Hindlimb muscle (tissue), 1 donor: ENCODE results near the gene GLB1L2. TPM values are rescaled to one million over a fixed set of nuclear protein-coding genes. Genes with fewer than 3 reads are reported as not detected.

ENCODE experiments used
- DNase-seq: peaks from one replicate; pipeline ENCODE4 v3.0.0-alpha.2; 2013
- polyA plus RNA-seq: library from polyadenylated mRNA; unstranded; fragments of 120-200 nt; gene quantifications from one replicate; pipeline ENCODE4 v1.2.1, GENCODE V29; 2013; ENCODE audit not compliant: insufficient read length

The GLB1L2 gene
- polyA plus RNA-seq, 1 donor, result 0.28 TPM

- DNase-seq, result no peak
Observed at GRCh38 chr11:134386945-134387344, 55.2 kb downstream of the GLB1L2 start.

GRCh38 chr11:134387501-134387900, 55.7 kb downstream of the GLB1L2 start:
- no peak for DNase-seq

- no peak for DNase-seq
Observed at GRCh38 chr11:134388590-134388989, 56.8 kb downstream of the GLB1L2 start.

GRCh38 chr11:134389464-134390180, 57.8 kb downstream of the GLB1L2 start:
- DNase-seq, result no peak

DNA sequence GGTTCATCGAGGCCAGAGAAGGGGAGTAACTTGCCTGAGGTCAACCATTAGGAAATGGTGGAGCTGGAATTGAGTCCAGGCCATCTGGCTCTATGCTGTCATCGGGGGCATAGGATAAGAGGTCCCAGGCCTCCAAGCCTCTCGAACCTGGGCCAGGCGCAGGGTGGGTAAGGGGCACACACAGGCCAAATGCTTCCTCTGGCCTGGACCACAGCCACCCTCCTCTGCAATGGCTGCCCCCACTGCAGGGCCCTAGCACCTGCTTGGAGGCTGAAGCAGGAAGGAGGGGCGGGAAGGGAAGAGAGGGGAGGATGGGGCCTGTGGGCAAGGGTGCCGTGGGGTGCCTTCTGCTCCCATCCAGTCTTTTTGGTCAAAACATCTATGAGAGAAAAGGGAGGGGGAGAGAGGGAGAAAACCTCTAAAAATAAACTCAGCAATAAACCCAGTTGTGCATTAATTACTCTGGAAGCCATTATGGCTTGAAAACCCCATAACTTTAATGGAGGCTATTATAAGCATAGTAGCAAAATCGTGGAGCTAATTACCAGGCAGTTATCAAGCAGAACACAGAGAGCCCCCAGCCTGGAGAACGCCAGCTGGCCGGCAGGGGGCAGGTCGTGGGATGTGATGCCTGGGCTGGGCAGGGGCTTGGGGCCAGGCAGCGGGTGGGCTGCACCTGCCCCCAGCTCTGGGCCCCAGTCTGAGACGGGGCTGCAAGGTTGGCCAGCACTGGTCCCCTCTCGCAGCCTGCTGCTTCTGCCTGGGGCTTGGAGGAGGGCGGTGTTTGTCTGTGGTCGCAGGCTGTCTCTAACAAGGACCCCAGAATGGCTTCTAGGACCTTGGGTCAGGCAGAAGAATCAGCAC, 59.1 kb downstream of the GLB1L2 start:
- DNase-seq, result no peak

GRCh38 chr11:134391656-134392055, 59.9 kb downstream of the GLB1L2 start:
- DNase-seq, result no peak

- DNase-seq, result no peak
Observed at GRCh38 chr11:134392953-134393615, 61.3 kb downstream of the GLB1L2 start.

GRCh38 chr11:134393638-134394037, 61.9 kb downstream of the GLB1L2 start:
- DNase-seq, result no peak

- DNase-seq, result no peak
Observed at GRCh38 chr11:134394311-134394710, 62.5 kb downstream of the GLB1L2 start.

- no peak for DNase-seq
Observed at GRCh38 chr11:134395002-134395401, 63.2 kb downstream of the GLB1L2 start.

GRCh38 chr11:134397304-134398078, 65.7 kb downstream of the GLB1L2 start:
- no peak for DNase-seq

DNA sequence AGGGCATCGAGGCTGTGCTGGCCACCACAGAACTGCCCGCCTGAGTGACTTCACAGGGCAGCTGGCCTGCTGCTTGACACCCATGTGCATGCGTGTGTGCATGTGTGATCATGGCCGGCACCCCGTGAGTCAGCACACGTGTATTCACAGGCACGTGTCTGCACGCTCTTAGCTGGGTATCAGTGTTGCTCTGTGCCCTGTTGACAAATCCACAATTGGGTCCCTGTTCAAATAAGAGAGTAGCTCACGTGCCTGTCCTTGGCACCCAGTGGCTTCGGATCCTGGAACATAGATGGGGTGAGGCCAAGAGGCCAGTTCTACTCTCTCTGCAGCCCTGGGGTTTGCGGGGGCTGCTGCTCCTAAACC, 66.3 kb downstream of the GLB1L2 start:
- DNase-seq, result no peak

DNA sequence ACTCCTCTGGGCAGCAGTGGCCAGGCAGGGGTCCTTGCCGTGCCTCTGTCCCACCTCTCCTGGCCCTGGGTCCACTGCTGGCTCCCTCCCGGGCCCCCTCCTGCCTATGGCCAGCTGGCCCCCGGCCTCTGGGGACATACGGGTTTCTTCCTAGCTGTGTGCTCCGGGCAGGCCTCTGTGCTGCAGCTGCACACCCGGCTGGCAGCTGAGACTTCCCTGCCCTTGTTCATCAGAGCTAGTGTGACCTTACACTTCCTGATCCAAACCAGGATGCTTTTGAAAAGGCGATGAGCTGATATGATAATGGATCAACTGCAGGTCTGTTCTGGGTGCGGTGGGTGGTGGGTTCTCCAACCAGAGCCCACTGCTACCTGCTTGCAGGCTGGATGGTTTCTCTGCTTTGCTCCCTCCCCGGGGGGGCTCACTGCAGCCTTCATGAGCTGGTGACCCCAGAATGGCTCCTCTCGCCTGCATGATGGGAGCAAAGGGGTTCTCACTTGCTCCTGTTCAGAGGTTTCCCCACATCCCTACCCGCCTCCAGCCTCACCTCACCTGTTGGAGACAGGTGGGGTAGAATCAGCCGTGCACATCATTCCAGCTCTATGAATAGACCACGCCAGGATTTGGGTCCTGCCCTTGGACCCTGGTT, 67.0 kb downstream of the GLB1L2 start:
- no peak for DNase-seq

- DNase-seq, result no peak
Observed at GRCh38 chr11:134399293-134399654, 67.5 kb downstream of the GLB1L2 start.

GRCh38 chr11:134399996-134400395, 68.2 kb downstream of the GLB1L2 start:
- DNase-seq, result no peak

DNA sequence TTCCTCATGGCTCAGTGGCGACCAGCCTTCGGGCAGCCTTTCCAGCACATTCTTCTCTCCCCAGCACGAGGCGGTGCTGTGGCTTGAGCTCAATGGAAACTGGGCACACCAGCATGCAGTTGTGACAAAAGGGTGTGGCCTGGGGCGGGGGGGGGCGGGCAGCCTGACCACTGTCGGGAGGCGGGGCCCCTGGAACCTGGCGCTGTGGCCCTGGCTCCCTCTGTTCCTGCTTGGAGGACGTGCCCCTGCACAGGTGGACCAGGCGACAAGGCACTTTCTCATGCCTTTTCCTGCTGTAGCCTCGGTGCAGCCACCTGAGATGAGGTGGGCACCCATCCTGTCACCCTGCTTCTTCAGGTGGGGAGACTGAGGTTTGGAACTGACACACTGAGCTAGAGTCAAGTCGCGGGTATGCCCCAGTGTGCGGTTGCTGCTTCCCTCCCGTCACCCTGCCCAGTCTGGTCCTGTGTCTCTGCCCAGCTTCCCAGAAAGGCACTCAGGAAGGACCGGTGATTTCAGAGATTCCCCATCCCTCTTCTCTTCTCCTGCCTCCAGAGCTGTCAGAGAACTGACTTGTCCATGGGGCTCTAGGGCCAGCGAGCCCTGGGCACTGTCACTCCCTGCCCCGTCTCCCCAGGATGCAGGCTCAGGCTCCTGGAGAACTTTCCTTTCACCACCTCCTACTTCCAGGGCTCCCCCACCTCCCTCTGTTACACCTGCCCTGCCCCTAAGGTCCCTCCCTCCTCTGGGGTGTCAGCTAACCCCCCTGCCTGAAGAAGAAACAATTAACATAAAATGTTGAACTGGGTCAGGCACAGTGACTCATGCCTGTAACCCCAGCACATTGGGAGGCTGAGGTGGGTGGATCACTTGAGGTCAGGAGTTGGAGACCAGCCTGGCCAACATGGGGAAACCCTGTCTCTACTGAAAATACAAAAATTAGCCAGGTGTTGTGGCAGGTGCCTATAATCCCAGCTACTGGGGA, 70.3 kb downstream of the GLB1L2 start:
- DNase-seq, result no peak

GRCh38 chr11:134402910-134403309, 71.1 kb downstream of the GLB1L2 start:
- DNase-seq, result no peak

DNA sequence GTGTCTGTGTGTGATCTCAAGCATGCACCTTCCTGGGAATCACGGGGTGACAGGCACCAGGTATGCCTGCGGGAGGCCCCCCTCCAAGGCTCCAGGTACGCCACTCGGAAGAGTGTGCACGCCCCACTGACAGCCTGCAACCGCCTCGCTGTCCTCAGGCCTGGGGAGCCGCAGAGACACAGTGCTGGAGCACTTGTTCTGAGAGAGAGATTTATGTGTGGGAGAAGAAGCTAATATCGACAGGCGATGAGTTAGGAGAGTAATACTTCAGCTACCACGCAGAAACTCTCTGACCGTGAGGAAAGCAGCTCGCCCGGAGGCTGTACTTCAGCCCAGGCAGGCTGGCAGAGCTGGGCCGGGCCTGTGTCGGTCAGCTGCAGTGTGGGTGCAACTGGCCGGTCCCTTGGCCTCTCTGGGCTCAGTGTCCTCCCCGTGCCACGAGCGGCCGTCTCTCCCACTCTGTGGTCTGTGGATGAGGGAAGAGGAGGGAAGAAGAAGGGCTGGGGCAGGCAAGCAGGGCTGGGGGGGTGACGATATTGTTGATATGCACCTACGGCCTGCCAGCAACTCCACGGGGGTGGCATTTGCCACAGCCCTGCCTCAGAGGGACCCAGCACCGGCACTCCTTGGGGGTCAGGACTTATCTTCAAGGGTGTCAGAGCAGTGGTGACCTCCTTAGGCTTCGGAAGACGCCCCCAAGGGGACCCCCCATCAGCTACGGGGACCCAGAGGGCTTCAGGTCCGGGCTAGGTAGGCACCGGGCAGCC, 73.0 kb downstream of the GLB1L2 start:
- no peak for DNase-seq

DNA sequence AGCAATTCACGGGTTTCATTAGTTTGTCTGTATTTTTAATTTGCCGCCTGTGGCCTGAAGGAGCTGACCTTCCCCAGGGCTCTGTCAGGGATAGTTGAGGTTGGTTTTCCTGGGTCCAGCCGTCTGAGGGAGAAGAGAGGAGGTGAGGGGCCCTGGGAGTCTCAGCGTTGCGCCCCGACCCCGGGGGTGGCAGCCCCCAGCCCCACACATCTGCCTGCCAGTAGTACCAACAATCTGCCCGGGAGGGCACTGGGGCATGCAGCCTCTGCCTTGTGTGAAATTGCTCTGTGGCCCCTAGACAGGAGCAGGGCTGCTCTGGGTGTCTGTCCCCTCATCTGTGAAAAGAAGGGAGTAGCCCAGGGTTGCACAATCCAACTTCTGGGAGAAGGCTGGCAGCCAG, 73.6 kb downstream of the GLB1L2 start:
- no peak for DNase-seq

DNA sequence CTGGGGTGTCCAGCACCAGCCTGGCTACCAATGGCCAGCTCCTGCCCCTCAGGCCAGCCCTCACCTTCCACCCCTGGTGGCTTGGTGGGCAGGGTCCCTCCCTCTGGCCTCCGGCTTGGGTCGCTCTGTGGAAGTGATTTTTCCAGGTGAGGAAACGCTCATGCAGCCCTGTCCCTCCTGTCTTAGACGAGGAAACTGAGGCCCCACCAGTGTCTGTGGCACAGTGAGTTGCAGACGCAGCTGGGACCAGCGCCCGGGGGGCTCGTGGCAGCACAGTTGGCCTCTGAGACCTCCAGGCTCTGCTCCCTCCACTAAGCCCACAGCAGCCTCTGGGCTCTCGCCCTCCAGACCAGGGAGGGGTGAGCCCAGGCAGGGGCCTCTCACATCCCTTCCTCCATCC, 74.1 kb downstream of the GLB1L2 start:
- no peak for DNase-seq
